Activated T-helper 1 cell treated with anti-CD3 and anti-CD28 coated beads, Interleukin-12 subunit alpha, Interleukin-12 subunit beta, Interleukin-2, Interleukin-4 antibody, amounts not matched to agents 30 ng/mL and 10 ng/mL and 1 ng/mL, durations not matched to agents 14 hours and 24 hours and 36 hours (primary cell): ENCODE data around the gene GNG2. TPM values are rescaled to one million over a fixed set of nuclear protein-coding genes. Genes with fewer than 3 reads are reported as not detected.

Source experiments
- DNase-seq: peaks from one replicate; pipeline ENCODE4 v3.0.0; 2021; ENCODE audit warnings: low spot score
- H3K27ac Mint-ChIP-seq: one replicate; pipeline ENCODE4 v1.8.0; 2021; ENCODE audit warnings: mild to moderate bottlenecking, mixed read lengths
- H3K27me3 Mint-ChIP-seq: one replicate; pipeline ENCODE4 v1.8.0; 2022; ENCODE audit warnings: mild to moderate bottlenecking, moderate library complexity, mixed read lengths; ENCODE audit not compliant: insufficient read depth
- H3K36me3 Mint-ChIP-seq: one replicate; pipeline ENCODE4 v1.8.0; 2021; ENCODE audit warnings: low read depth, mixed read lengths
- H3K4me1 Mint-ChIP-seq: one replicate; pipeline ENCODE4 v1.8.0; 2021; ENCODE audit warnings: low read depth, mixed read lengths
- H3K4me3 Mint-ChIP-seq: one replicate; pipeline ENCODE4 v1.8.0; 2021; ENCODE audit warnings: mild to moderate bottlenecking, moderate library complexity, mixed read lengths
- H3K9me3 Mint-ChIP-seq: one replicate; pipeline ENCODE4 v1.8.0; 2021; ENCODE audit warnings: mixed read lengths
- intact Hi-C: fragments of 100-400 bp; cut with micrococcal nuclease; formaldehyde crosslinking; loops from one replicate; pipeline ENCODE4 v1.15.1; 2024
- total RNA-seq: library from RNA; stranded (reverse); gene quantifications from 2 replicates; pipeline ENCODE4 v1.2.3, GENCODE V29; 2022

Gene GNG2
- total RNA-seq, 1 donor from 2014 or later, result 128 TPM

GRCh38 chr14:51998348-51998747, 137.9 kb downstream of the GNG2 start:
- Mint-ChIP-seq H3K27ac (no peak overlapping the region), H3K4me3 (no peak overlapping the region), H3K9me3 (no peaks in the 10 kb centered on the region), H3K27me3 (no peaks in the 10 kb centered on the region), H3K36me3 (peaks cover 60% of the 10 kb centered on the region), H3K4me1 (peaks cover 29% of the 10 kb centered on the region)
- no peak for DNase-seq
- intact Hi-C loops, result no loop called here

DNA sequence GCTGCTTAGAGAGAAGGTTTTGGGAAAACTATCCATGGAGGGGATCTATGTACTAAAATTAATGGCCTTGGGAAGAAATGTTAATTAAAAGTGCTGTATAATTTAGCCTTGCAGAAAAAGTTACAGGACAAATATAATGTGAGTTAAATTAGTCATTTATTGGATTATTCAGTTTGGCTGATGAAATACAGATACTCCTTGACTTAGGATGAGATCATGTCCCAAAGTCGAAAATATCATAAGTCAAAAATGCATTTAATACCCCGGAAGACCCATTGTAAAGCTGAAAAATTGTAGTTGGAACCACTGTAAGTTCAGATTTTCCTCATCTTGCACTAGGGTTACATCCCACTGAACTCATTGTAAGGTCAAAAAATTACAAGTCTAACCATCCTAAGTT, 138.7 kb downstream of the GNG2 start:
- intact Hi-C loops, result no loop called here
- no peaks in the 10 kb centered on the region for H3K27me3 Mint-ChIP-seq
- H3K4me1 Mint-ChIP-seq, result peaks cover 22% of the 10 kb centered on the region
- no peaks in the 10 kb centered on the region for H3K9me3 Mint-ChIP-seq
- DNase-seq, result no peak
- H3K27ac Mint-ChIP-seq, result no peak overlapping the region
- H3K36me3 Mint-ChIP-seq, result peaks cover 60% of the 10 kb centered on the region
- no peak overlapping the region for H3K4me3 Mint-ChIP-seq

GRCh38 chr14:52000019-52000582, 139.7 kb downstream of the GNG2 start:
- H3K4me3 Mint-ChIP-seq, result no peak overlapping the region
- DNase-seq, result no peak
- no peaks in the 10 kb centered on the region for H3K9me3 Mint-ChIP-seq
- no peaks in the 10 kb centered on the region for H3K27me3 Mint-ChIP-seq
- peaks cover 11% of the 10 kb centered on the region for H3K4me1 Mint-ChIP-seq
- no peak overlapping the region for H3K27ac Mint-ChIP-seq
- intact Hi-C loops, result no loop called here
- peaks cover 60% of the 10 kb centered on the region for H3K36me3 Mint-ChIP-seq

GRCh38 chr14:52000696-52001095, 140.3 kb downstream of the GNG2 start:
- no peaks in the 10 kb centered on the region for H3K27me3 Mint-ChIP-seq
- peaks cover 62% of the 10 kb centered on the region for H3K36me3 Mint-ChIP-seq
- H3K27ac Mint-ChIP-seq, result no peak overlapping the region
- intact Hi-C loops, result no loop called here
- no peak for DNase-seq
- peaks cover 8% of the 10 kb centered on the region for H3K4me1 Mint-ChIP-seq
- H3K4me3 Mint-ChIP-seq, result no peak overlapping the region
- H3K9me3 Mint-ChIP-seq, result no peaks in the 10 kb centered on the region

DNA sequence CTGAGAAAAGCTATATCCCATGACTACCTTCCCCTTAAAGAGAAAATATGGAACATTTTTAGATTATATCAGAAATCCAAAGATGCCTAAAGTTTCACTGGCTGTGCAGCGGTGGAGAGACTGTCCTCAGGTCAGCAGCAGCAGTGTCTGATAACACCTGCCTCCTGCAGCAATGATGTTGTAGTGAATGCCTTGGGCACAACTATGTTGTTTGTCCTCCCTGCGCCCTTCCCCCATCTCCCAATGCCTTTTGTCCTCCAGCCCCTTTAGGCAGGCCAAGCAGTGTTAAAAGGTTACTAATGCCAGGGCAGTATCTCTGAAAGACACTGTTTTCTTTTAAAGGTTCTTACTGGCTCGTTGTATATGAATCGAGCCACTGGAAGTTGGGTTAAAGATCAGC, 142.1 kb downstream of the GNG2 start:
- no peaks in the 10 kb centered on the region for H3K4me1 Mint-ChIP-seq
- no peak for DNase-seq
- H3K27me3 Mint-ChIP-seq, result no peaks in the 10 kb centered on the region
- intact Hi-C loops, result no loop called here
- H3K36me3 Mint-ChIP-seq, result peaks cover 66% of the 10 kb centered on the region
- no peaks in the 10 kb centered on the region for H3K9me3 Mint-ChIP-seq
- H3K4me3 Mint-ChIP-seq, result no peak overlapping the region
- no peak overlapping the region for H3K27ac Mint-ChIP-seq

GRCh38 chr14:52003324-52003723, 142.9 kb downstream of the GNG2 start:
- Mint-ChIP-seq H3K27ac (no peak overlapping the region), H3K36me3 (peaks cover 73% of the 10 kb centered on the region)
- intact Hi-C loops, result no loop called here

GRCh38 chr14:52005625-52006024, 145.2 kb downstream of the GNG2 start:
- H3K9me3 Mint-ChIP-seq, result no peaks in the 10 kb centered on the region
- no peak for DNase-seq
- peak overlapping the region; percentile 29 for H3K27ac Mint-ChIP-seq
- no peak overlapping the region for H3K4me3 Mint-ChIP-seq
- peaks cover 68% of the 10 kb centered on the region for H3K36me3 Mint-ChIP-seq
- no peaks in the 10 kb centered on the region for H3K4me1 Mint-ChIP-seq
- intact Hi-C loops, result no loop called here
- H3K27me3 Mint-ChIP-seq, result no peaks in the 10 kb centered on the region

More at GRCh38 chr14:52003324-52003723, 142.9 kb downstream of the GNG2 start:
- no peak for DNase-seq
- no peaks in the 10 kb centered on the region for H3K9me3 Mint-ChIP-seq
- no peaks in the 10 kb centered on the region for H3K27me3 Mint-ChIP-seq
- no peaks in the 10 kb centered on the region for H3K4me1 Mint-ChIP-seq
- no peak overlapping the region for H3K4me3 Mint-ChIP-seq

- Mint-ChIP-seq H3K4me3 (no peak overlapping the region), H3K36me3 (peaks cover 71% of the 10 kb centered on the region), H3K9me3 (no peaks in the 10 kb centered on the region), H3K27me3 (no peaks in the 10 kb centered on the region), H3K27ac (no peak overlapping the region), H3K4me1 (no peaks in the 10 kb centered on the region)
- intact Hi-C loops, result no loop called here
- no peak for DNase-seq
These were observed 145.9 kb downstream of the GNG2 start for GRCh38 chr14:52006361-52006760.

DNA sequence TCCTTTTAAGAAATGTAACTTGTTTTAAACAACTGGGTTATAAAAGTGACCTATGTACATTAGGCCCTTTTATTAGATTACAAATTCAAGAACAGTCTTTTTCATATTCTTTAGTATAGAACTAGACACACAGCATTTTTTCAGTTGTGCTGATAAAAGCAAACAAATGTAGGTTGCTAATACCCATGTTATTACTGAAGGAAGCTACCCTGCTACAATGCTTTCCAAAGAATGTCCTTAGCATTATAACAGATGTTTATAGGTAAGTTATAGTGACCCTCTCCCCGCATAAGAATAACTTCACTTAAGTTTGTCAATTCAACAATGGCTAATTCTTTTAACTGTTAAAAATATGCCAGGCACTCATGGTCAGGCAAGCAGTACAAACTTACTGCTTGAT, 146.8 kb downstream of the GNG2 start:
- no peak for DNase-seq
- Mint-ChIP-seq H3K27me3 (no peaks in the 10 kb centered on the region), H3K4me1 (no peaks in the 10 kb centered on the region), H3K36me3 (peaks cover 69% of the 10 kb centered on the region), H3K9me3 (no peaks in the 10 kb centered on the region), H3K4me3 (no peak overlapping the region), H3K27ac (no peak overlapping the region)
- intact Hi-C loops, result no loop called here

GRCh38 chr14:52007637-52008036, 147.2 kb downstream of the GNG2 start:
- Mint-ChIP-seq H3K9me3 (no peaks in the 10 kb centered on the region), H3K27me3 (no peaks in the 10 kb centered on the region), H3K36me3 (peaks cover 67% of the 10 kb centered on the region), H3K4me3 (no peak overlapping the region), H3K27ac (no peak overlapping the region), H3K4me1 (no peaks in the 10 kb centered on the region)
- intact Hi-C loops, result no loop called here
- DNase-seq, result no peak

GRCh38 chr14:52008136-52008535, 147.7 kb downstream of the GNG2 start:
- intact Hi-C loops, result no loop called here
- Mint-ChIP-seq H3K4me1 (no peaks in the 10 kb centered on the region), H3K4me3 (no peak overlapping the region), H3K9me3 (no peaks in the 10 kb centered on the region), H3K27me3 (no peaks in the 10 kb centered on the region), H3K36me3 (peaks cover 62% of the 10 kb centered on the region), H3K27ac (no peak overlapping the region)
- DNase-seq, result no peak

GRCh38 chr14:52010173-52010693, 149.8 kb downstream of the GNG2 start:
- intact Hi-C loops, result no loop called here
- no peaks in the 10 kb centered on the region for H3K9me3 Mint-ChIP-seq
- peaks cover 48% of the 10 kb centered on the region for H3K36me3 Mint-ChIP-seq
- no peaks in the 10 kb centered on the region for H3K27me3 Mint-ChIP-seq
- no peak for DNase-seq
- H3K4me3 Mint-ChIP-seq, result no peak overlapping the region
- no peaks in the 10 kb centered on the region for H3K4me1 Mint-ChIP-seq
- no peak overlapping the region for H3K27ac Mint-ChIP-seq

GRCh38 chr14:52011523-52011922, 151.1 kb downstream of the GNG2 start:
- Mint-ChIP-seq H3K36me3 (peaks cover 35% of the 10 kb centered on the region), H3K4me1 (no peaks in the 10 kb centered on the region)

GRCh38 chr14:52012635-52013034, 152.2 kb downstream of the GNG2 start:
- H3K4me1 Mint-ChIP-seq, result no peaks in the 10 kb centered on the region
- no peak for DNase-seq
- no peak overlapping the region for H3K27ac Mint-ChIP-seq
- no peak overlapping the region for H3K4me3 Mint-ChIP-seq
- H3K9me3 Mint-ChIP-seq, result no peaks in the 10 kb centered on the region
- no peaks in the 10 kb centered on the region for H3K27me3 Mint-ChIP-seq
- H3K36me3 Mint-ChIP-seq, result peaks cover 30% of the 10 kb centered on the region
- intact Hi-C loops, result no loop called here

More at GRCh38 chr14:52011523-52011922, 151.1 kb downstream of the GNG2 start:
- no peak for DNase-seq
- H3K4me3 Mint-ChIP-seq, result no peak overlapping the region
- H3K27ac Mint-ChIP-seq, result no peak overlapping the region
- intact Hi-C loops, result no loop called here
- H3K27me3 Mint-ChIP-seq, result no peaks in the 10 kb centered on the region
- H3K9me3 Mint-ChIP-seq, result no peaks in the 10 kb centered on the region
